A549 (cell line): ENCODE data around the gene TXLNG.

Source experiments
- CTCF ChIP-seq: fragments of >200 bp; sonication (Bioruptor Twin); formaldehyde crosslinking; IDR thresholded peaks from 3 replicates; pipeline ENCODE4 v1.5.1; 2016
- EP300 ChIP-seq, 2 experiments: fragments of >200 bp; sonication (Bioruptor Twin); formaldehyde crosslinking; IDR thresholded peaks; 2 replicates in 1 of 2; 3 replicates in 1 of 2; pipeline ENCODE4 v1.6.1; 2016 to 2017
- ESRRA ChIP-seq: fragments of 150-350 bp; IDR thresholded peaks from 2 replicates; pipeline ENCODE4 v1.6.1; 2014; ENCODE audit warnings: mild to moderate bottlenecking, low read length, borderline replicate concordance
- FOXS1 ChIP-seq: fragments of 250-450 bp; sonication (Bioruptor Pico); IDR thresholded peaks from 2 replicates; pipeline ENCODE4 v1.5.0; 2020; ENCODE audit warnings: mild to moderate bottlenecking, moderate library complexity
- HES2 ChIP-seq: fragments of >200 bp; sonication (Bioruptor Twin); formaldehyde crosslinking; IDR thresholded peaks from 2 replicates; pipeline ENCODE4 v1.6.1; 2016
- HMGXB4 ChIP-seq: fragments of 250-450 bp; sonication (Bioruptor Pico); IDR thresholded peaks from 2 replicates; pipeline ENCODE4 v1.5.0; 2021; ENCODE audit warnings: mild to moderate bottlenecking, moderate library complexity, borderline replicate concordance
- JUNB ChIP-seq: fragments of >200 bp; sonication (Bioruptor Twin); formaldehyde crosslinking; IDR thresholded peaks from 2 replicates; pipeline ENCODE4 v1.6.1; 2016
- MYC ChIP-seq: IDR thresholded peaks from 2 replicates; pipeline ENCODE4 v1.6.1; 2012; ENCODE audit warnings: mild to moderate bottlenecking, inconsistent platforms, low read length, improper control_type of control experiment, borderline replicate concordance
- PBX3 ChIP-seq: IDR thresholded peaks from 2 replicates; pipeline ENCODE4 v1.6.1; 2012
- POLR2A ChIP-seq: IDR thresholded peaks from 2 replicates; pipeline ENCODE4 v1.6.1; 2012; ENCODE audit warnings: mild to moderate bottlenecking, low read length
- RFX5 ChIP-seq: fragments of 450-650 bp; IDR thresholded peaks from 2 replicates; pipeline ENCODE4 v1.7.1; 2014; ENCODE audit warnings: antibody characterized with exemption, mild to moderate bottlenecking, moderate library complexity
- RNF2 ChIP-seq: fragments of 200-600 bp; sonication (generic); IDR thresholded peaks from 2 replicates; pipeline ENCODE4 v1.6.1; 2016; ENCODE audit warnings: low read depth, mild to moderate bottlenecking, antibody characterized with exemption, moderate library complexity, borderline replicate concordance

- no peak for TF ChIP-seq CTCF
- no peak for TF ChIP-seq POLR2A
- TF ChIP-seq FOXS1 = no peak
- TF ChIP-seq MYC = no peak
- no peak for TF ChIP-seq ESRRA
- TF ChIP-seq RFX5 = no peak
- no peak for TF ChIP-seq HES2
- no peak for TF ChIP-seq EP300 (IDR thresholded peaks at IDR 0.05)
- no peak for TF ChIP-seq RNF2
- no peak for TF ChIP-seq PBX3
- TF ChIP-seq JUNB = no peak
- TF ChIP-seq HMGXB4 = no peak
Observed at GRCh38 chrX:16855363-16856075, 69.3 kb downstream of the TXLNG start.
